ENCODE measurements around the gene TLR4. TPM values are rescaled to one million over a fixed set of nuclear protein-coding genes. Genes with fewer than 3 reads are reported as not detected.

TLR4 gene
- total RNA-seq, 1 experiment from 2014 or later: 7.3 TPM

- H3K9ac ChIP-seq (ENCODE audit: low read length): no peak overlapping the region
- no peaks in the 10 kb centered on the region for H3K36me3 ChIP-seq (ENCODE audit: insufficient read depth, low read length)
- H3K4me3 ChIP-seq (ENCODE audit: low read length): no peak overlapping the region
- peaks cover 11% of the 10 kb centered on the region for H3K4me1 ChIP-seq (ENCODE audit: low read length)
- no peaks in the 10 kb centered on the region for H3K9me2 ChIP-seq (replicated peaks; ENCODE audit: insufficient read depth, low read length)
- H3K27ac ChIP-seq (ENCODE audit: low read length): no peak overlapping the region
- no peaks in the 10 kb centered on the region for H3K79me2 ChIP-seq (ENCODE audit: low read length)
- H3K4me2 ChIP-seq (ENCODE audit: low read depth, low read length, poor library complexity, severe bottlenecking): no peak overlapping the region
- DNase-seq: peak; percentile 84
- H2AFZ ChIP-seq (ENCODE audit: low read length): no peak overlapping the region
- H4K20me1 ChIP-seq (ENCODE audit: insufficient read depth, low read depth, low read length): no peaks in the 10 kb centered on the region
- H3K27me3 ChIP-seq (ENCODE audit: low read length): no peaks in the 10 kb centered on the region
- no peaks in the 10 kb centered on the region for H3K9me3 ChIP-seq (ENCODE audit: low read length)
Observed at GRCh38 chr9:117718085-117718484, 13.9 kb downstream of the TLR4 start.

GRCh38 chr9:117718701-117719100 lies 14.5 kb downstream of the TLR4 start:
- Histone ChIP-seq H3K4me2 (ENCODE audit: low read depth, low read length, poor library complexity, severe bottlenecking) (no peak overlapping the region), H4K20me1 (ENCODE audit: insufficient read depth, low read depth, low read length) (no peaks in the 10 kb centered on the region), H3K4me1 (ENCODE audit: low read length) (peaks cover 11% of the 10 kb centered on the region), H3K27ac (ENCODE audit: low read length) (no peak overlapping the region), H3K4me3 (ENCODE audit: low read length) (no peak overlapping the region), H3K9me2 (replicated peaks; ENCODE audit: insufficient read depth, low read length) (no peaks in the 10 kb centered on the region), H3K9me3 (ENCODE audit: low read length) (no peaks in the 10 kb centered on the region), H2AFZ (ENCODE audit: low read length) (no peak overlapping the region), H3K79me2 (ENCODE audit: low read length) (no peaks in the 10 kb centered on the region), H3K9ac (ENCODE audit: low read length) (no peak overlapping the region), H3K27me3 (ENCODE audit: low read length) (no peaks in the 10 kb centered on the region), H3K36me3 (ENCODE audit: insufficient read depth, low read length) (no peaks in the 10 kb centered on the region)
- no peak for DNase-seq

- H3K9me2 ChIP-seq (replicated peaks; ENCODE audit: insufficient read depth, low read length): no peaks in the 10 kb centered on the region
- no peaks in the 10 kb centered on the region for H3K79me2 ChIP-seq (ENCODE audit: low read length)
- H3K4me2 ChIP-seq (ENCODE audit: low read depth, low read length, poor library complexity, severe bottlenecking): no peak overlapping the region
- peaks cover 16% of the 10 kb centered on the region for H3K4me1 ChIP-seq (ENCODE audit: low read length)
- H4K20me1 ChIP-seq (ENCODE audit: insufficient read depth, low read depth, low read length): no peaks in the 10 kb centered on the region
- H3K27me3 ChIP-seq (ENCODE audit: low read length): no peaks in the 10 kb centered on the region
- no peak overlapping the region for H3K9ac ChIP-seq (ENCODE audit: low read length)
- H3K9me3 ChIP-seq (ENCODE audit: low read length): no peaks in the 10 kb centered on the region
- DNase-seq: no peak
- no peaks in the 10 kb centered on the region for H3K36me3 ChIP-seq (ENCODE audit: insufficient read depth, low read length)
- no peak overlapping the region for H3K27ac ChIP-seq (ENCODE audit: low read length)
- no peak overlapping the region for H2AFZ ChIP-seq (ENCODE audit: low read length)
- no peak overlapping the region for H3K4me3 ChIP-seq (ENCODE audit: low read length)
Observed at GRCh38 chr9:117719161-117719920, 15.1 kb downstream of the TLR4 start.

- Histone ChIP-seq H3K4me2 (ENCODE audit: low read depth, low read length, poor library complexity, severe bottlenecking) (no peak overlapping the region), H3K79me2 (ENCODE audit: low read length) (no peaks in the 10 kb centered on the region), H3K4me3 (ENCODE audit: low read length) (no peak overlapping the region), H3K4me1 (ENCODE audit: low read length) (peaks cover 17% of the 10 kb centered on the region), H4K20me1 (ENCODE audit: insufficient read depth, low read depth, low read length) (no peaks in the 10 kb centered on the region), H3K9ac (ENCODE audit: low read length) (no peak overlapping the region), H3K9me2 (replicated peaks; ENCODE audit: insufficient read depth, low read length) (no peaks in the 10 kb centered on the region), H2AFZ (ENCODE audit: low read length) (no peak overlapping the region), H3K9me3 (ENCODE audit: low read length) (no peaks in the 10 kb centered on the region), H3K36me3 (ENCODE audit: insufficient read depth, low read length) (no peaks in the 10 kb centered on the region), H3K27ac (ENCODE audit: low read length) (no peak overlapping the region), H3K27me3 (ENCODE audit: low read length) (no peaks in the 10 kb centered on the region)
- no peak for DNase-seq
Observed at GRCh38 chr9:117720066-117720465, 15.9 kb downstream of the TLR4 start.

GRCh38 chr9:117720555-117720954 lies 16.4 kb downstream of the TLR4 start:
- no peak overlapping the region for H3K4me3 ChIP-seq (ENCODE audit: low read length)
- no peaks in the 10 kb centered on the region for H3K79me2 ChIP-seq (ENCODE audit: low read length)
- H2AFZ ChIP-seq (ENCODE audit: low read length): no peak overlapping the region
- no peaks in the 10 kb centered on the region for H3K36me3 ChIP-seq (ENCODE audit: insufficient read depth, low read length)
- no peak overlapping the region for H3K4me2 ChIP-seq (ENCODE audit: low read depth, low read length, poor library complexity, severe bottlenecking)
- no peaks in the 10 kb centered on the region for H3K9me2 ChIP-seq (replicated peaks; ENCODE audit: insufficient read depth, low read length)
- H4K20me1 ChIP-seq (ENCODE audit: insufficient read depth, low read depth, low read length): no peaks in the 10 kb centered on the region
- H3K4me1 ChIP-seq (ENCODE audit: low read length): peaks cover 17% of the 10 kb centered on the region
- H3K27ac ChIP-seq (ENCODE audit: low read length): no peak overlapping the region
- H3K27me3 ChIP-seq (ENCODE audit: low read length): no peaks in the 10 kb centered on the region
- no peaks in the 10 kb centered on the region for H3K9me3 ChIP-seq (ENCODE audit: low read length)
- no peak overlapping the region for H3K9ac ChIP-seq (ENCODE audit: low read length)
- no peak for DNase-seq

- no peak overlapping the region for H3K4me3 ChIP-seq (ENCODE audit: low read length)
- no peaks in the 10 kb centered on the region for H3K79me2 ChIP-seq (ENCODE audit: low read length)
- no peak overlapping the region for H2AFZ ChIP-seq (ENCODE audit: low read length)
- H3K9me2 ChIP-seq (replicated peaks; ENCODE audit: insufficient read depth, low read length): no peaks in the 10 kb centered on the region
- no peaks in the 10 kb centered on the region for H4K20me1 ChIP-seq (ENCODE audit: insufficient read depth, low read depth, low read length)
- no peak for DNase-seq
- no peaks in the 10 kb centered on the region for H3K36me3 ChIP-seq (ENCODE audit: insufficient read depth, low read length)
- no peaks in the 10 kb centered on the region for H3K27me3 ChIP-seq (ENCODE audit: low read length)
- H3K9me3 ChIP-seq (ENCODE audit: low read length): no peaks in the 10 kb centered on the region
- H3K9ac ChIP-seq (ENCODE audit: low read length): no peak overlapping the region
- peaks cover 17% of the 10 kb centered on the region for H3K4me1 ChIP-seq (ENCODE audit: low read length)
- no peak overlapping the region for H3K4me2 ChIP-seq (ENCODE audit: low read depth, low read length, poor library complexity, severe bottlenecking)
- H3K27ac ChIP-seq (ENCODE audit: low read length): no peak overlapping the region
Observed at GRCh38 chr9:117720987-117721386, 16.8 kb downstream of the TLR4 start.

GRCh38 chr9:117722108-117722761 lies 18.0 kb downstream of the TLR4 start:
- Histone ChIP-seq H3K27me3 (ENCODE audit: low read length) (no peaks in the 10 kb centered on the region), H4K20me1 (ENCODE audit: insufficient read depth, low read depth, low read length) (no peaks in the 10 kb centered on the region), H3K9me2 (replicated peaks; ENCODE audit: insufficient read depth, low read length) (no peaks in the 10 kb centered on the region), H3K4me1 (ENCODE audit: low read length) (peaks cover 17% of the 10 kb centered on the region), H3K4me2 (ENCODE audit: low read depth, low read length, poor library complexity, severe bottlenecking) (no peak overlapping the region), H2AFZ (ENCODE audit: low read length) (no peak overlapping the region), H3K9me3 (ENCODE audit: low read length) (no peaks in the 10 kb centered on the region), H3K36me3 (ENCODE audit: insufficient read depth, low read length) (no peaks in the 10 kb centered on the region), H3K79me2 (ENCODE audit: low read length) (no peaks in the 10 kb centered on the region), H3K27ac (ENCODE audit: low read length) (no peak overlapping the region), H3K9ac (ENCODE audit: low read length) (no peak overlapping the region), H3K4me3 (ENCODE audit: low read length) (no peak overlapping the region)
- DNase-seq: no peak

GRCh38 chr9:117723986-117724625 lies 19.9 kb downstream of the TLR4 start:
- Histone ChIP-seq H3K4me2 (ENCODE audit: low read depth, low read length, poor library complexity, severe bottlenecking) (no peak overlapping the region), H3K79me2 (ENCODE audit: low read length) (no peaks in the 10 kb centered on the region), H3K36me3 (ENCODE audit: insufficient read depth, low read length) (no peaks in the 10 kb centered on the region), H4K20me1 (ENCODE audit: insufficient read depth, low read depth, low read length) (no peaks in the 10 kb centered on the region), H3K9ac (ENCODE audit: low read length) (no peak overlapping the region), H3K9me3 (ENCODE audit: low read length) (no peaks in the 10 kb centered on the region), H2AFZ (ENCODE audit: low read length) (no peak overlapping the region), H3K27ac (ENCODE audit: low read length) (no peak overlapping the region), H3K27me3 (ENCODE audit: low read length) (no peaks in the 10 kb centered on the region), H3K4me1 (ENCODE audit: low read length) (peaks cover 6% of the 10 kb centered on the region; the same call in 1 of the 2 replicates), H3K4me3 (ENCODE audit: low read length) (no peak overlapping the region), H3K9me2 (replicated peaks; ENCODE audit: insufficient read depth, low read length) (no peaks in the 10 kb centered on the region)
- DNase-seq: no peak
